ENCODE results near the gene UQCR11. TPM values are rescaled to one million over a fixed set of nuclear protein-coding genes. Genes with fewer than 3 reads are reported as not detected.

Gene UQCR11
- total RNA-seq, 2 experiments from 2014 or later, result 86.2 to 187 TPM

GRCh38 chr19:1582201-1582600 is 23.1 kb downstream of the UQCR11 start:
- Histone ChIP-seq H2AFZ (ENCODE audit: low read length) (no peak overlapping the region), H3K4me3 (ENCODE audit: low read depth, low read length, poor library complexity, severe bottlenecking) (no peak overlapping the region), H3K79me2 (ENCODE audit: insufficient read depth, low read depth, low read length) (peaks cover 12% of the 10 kb centered on the region), H3K9me2 (ENCODE audit: insufficient read depth, low read length) (no peaks in the 10 kb centered on the region), H4K20me1 (ENCODE audit: insufficient read depth, low read length) (no peaks in the 10 kb centered on the region), H3K9me3 (ENCODE audit: low read length) (no peaks in the 10 kb centered on the region), H3K4me1 (ENCODE audit: insufficient read depth, low read length, poor library complexity, severe bottlenecking) (no peaks in the 10 kb centered on the region), H3K4me2 (ENCODE audit: low read length) (no peak overlapping the region), H3K27ac (ENCODE audit: low read depth, low read length, poor library complexity, severe bottlenecking) (no peak overlapping the region), H3K36me3 (ENCODE audit: insufficient read depth, low read length) (peaks cover 88% of the 10 kb centered on the region)
- DNase-seq (ENCODE audit: low spot score), result no peak
- intact Hi-C loops (cut with micrococcal nuclease; ENCODE audit: unreplicated experiment), result no loop called here
- BruUV-seq (replicated peaks), result no TSS peak
- ChIA-PET CTCF (ENCODE audit: unreplicated experiment) (no interaction called here), POLR2A (no interaction called here)
- TF ChIP-seq, protein P1, sequence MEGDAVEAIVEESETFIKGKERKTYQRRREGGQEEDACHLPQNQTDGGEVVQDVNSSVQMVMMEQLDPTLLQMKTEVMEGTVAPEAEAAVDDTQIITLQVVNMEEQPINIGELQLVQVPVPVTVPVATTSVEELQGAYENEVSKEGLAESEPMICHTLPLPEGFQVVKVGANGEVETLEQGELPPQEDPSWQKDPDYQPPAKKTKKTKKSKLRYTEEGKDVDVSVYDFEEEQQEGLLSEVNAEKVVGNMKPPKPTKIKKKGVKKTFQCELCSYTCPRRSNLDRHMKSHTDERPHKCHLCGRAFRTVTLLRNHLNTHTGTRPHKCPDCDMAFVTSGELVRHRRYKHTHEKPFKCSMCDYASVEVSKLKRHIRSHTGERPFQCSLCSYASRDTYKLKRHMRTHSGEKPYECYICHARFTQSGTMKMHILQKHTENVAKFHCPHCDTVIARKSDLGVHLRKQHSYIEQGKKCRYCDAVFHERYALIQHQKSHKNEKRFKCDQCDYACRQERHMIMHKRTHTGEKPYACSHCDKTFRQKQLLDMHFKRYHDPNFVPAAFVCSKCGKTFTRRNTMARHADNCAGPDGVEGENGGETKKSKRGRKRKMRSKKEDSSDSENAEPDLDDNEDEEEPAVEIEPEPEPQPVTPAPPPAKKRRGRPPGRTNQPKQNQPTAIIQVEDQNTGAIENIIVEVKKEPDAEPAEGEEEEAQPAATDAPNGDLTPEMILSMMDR (conservative IDR thresholded peaks at IDR 0.05; ENCODE audit: low read length), result no peak
- TF ChIP-seq EZH2phosphoT487 (IDR thresholded peaks at IDR 0.05; ENCODE audit: borderline replicate concordance, low read depth, low read length), result no peak

DNA sequence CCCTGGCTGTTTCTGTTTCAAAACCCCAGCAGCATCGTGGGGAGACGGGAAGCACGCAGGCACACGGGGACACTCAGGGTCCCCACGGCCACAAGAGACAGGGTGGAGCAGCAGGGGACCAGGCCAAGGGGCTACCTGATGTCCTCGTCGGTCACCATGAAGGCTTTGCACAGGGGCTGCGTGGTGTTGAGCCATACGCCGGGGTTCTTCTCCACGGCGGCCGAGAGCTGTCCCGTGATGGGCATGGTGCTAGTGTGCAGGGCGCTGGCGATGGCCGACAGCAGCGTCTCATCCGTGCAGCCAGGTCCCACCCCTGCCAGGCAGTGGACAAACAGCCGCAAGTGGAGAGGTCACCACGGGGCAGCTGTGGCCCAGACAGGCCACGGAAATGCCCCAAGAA is 24.3 kb downstream of the UQCR11 start:
- Histone ChIP-seq H3K9me3 (ENCODE audit: low read length) (no peaks in the 10 kb centered on the region), H3K4me2 (ENCODE audit: low read length) (no peak overlapping the region), H3K9me2 (ENCODE audit: insufficient read depth, low read length) (no peaks in the 10 kb centered on the region), H4K20me1 (ENCODE audit: insufficient read depth, low read length) (no peaks in the 10 kb centered on the region), H3K4me3 (ENCODE audit: low read depth, low read length, poor library complexity, severe bottlenecking) (no peak overlapping the region), H3K36me3 (ENCODE audit: insufficient read depth, low read length) (peaks cover 93% of the 10 kb centered on the region), H3K4me1 (ENCODE audit: insufficient read depth, low read length, poor library complexity, severe bottlenecking) (no peaks in the 10 kb centered on the region), H3K79me2 (ENCODE audit: insufficient read depth, low read depth, low read length) (peaks cover 4% of the 10 kb centered on the region; the same call in 1 of the 2 replicates), H3K27ac (ENCODE audit: low read depth, low read length, poor library complexity, severe bottlenecking) (no peak overlapping the region), H2AFZ (ENCODE audit: low read length) (no peak overlapping the region)
- CTCF ChIA-PET (ENCODE audit: unreplicated experiment), result interaction anchor here (0.6 kb wide), 1 partner anchor 839 kb away, joined by 4 read pairs; no protein-coding TSS in a partner anchor
- TF ChIP-seq, protein P1 (conservative IDR thresholded peaks at IDR 0.05; ENCODE audit: low read length), result no peak
- no peak for TF ChIP-seq EZH2phosphoT487 (IDR thresholded peaks at IDR 0.05; ENCODE audit: borderline replicate concordance, low read depth, low read length)
- no TSS peak for BruUV-seq (replicated peaks)
- POLR2A ChIA-PET, result no interaction called here
- DNase-seq (ENCODE audit: low spot score), result no peak
- intact Hi-C loops (cut with micrococcal nuclease; ENCODE audit: unreplicated experiment), result no loop called here

DNA sequence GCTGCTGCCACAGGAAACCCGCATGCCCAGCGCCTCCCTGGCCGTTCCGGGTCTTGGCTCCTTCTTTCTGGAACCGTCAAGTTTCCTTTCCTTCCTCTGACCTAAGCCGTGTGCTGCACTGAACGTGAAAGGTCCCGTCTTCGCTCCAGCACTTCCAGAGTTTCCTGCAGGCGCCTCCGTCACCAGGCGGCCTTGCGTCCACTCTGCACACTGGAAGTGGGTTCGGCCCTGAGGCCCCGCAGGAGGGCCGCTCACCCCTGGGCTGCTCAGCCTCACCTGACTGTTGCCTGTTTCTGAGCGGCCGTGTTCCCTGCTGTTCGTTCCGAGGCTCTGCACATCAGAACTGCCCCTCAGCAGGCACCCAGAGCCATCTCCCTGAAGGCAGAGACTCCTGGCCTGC is 24.9 kb downstream of the UQCR11 start:
- Histone ChIP-seq H3K79me2 (ENCODE audit: insufficient read depth, low read depth, low read length) (no peaks in the 10 kb centered on the region), H3K27ac (ENCODE audit: low read depth, low read length, poor library complexity, severe bottlenecking) (no peak overlapping the region), H3K4me1 (ENCODE audit: insufficient read depth, low read length, poor library complexity, severe bottlenecking) (no peaks in the 10 kb centered on the region), H3K36me3 (ENCODE audit: insufficient read depth, low read length) (peaks cover 92% of the 10 kb centered on the region), H3K4me2 (ENCODE audit: low read length) (no peak overlapping the region), H3K4me3 (ENCODE audit: low read depth, low read length, poor library complexity, severe bottlenecking) (no peak overlapping the region), H3K9me3 (ENCODE audit: low read length) (no peaks in the 10 kb centered on the region), H3K9me2 (ENCODE audit: insufficient read depth, low read length) (no peaks in the 10 kb centered on the region), H2AFZ (ENCODE audit: low read length) (no peak overlapping the region), H4K20me1 (ENCODE audit: insufficient read depth, low read length) (no peaks in the 10 kb centered on the region)
- TF ChIP-seq, protein P1 (conservative IDR thresholded peaks at IDR 0.05; ENCODE audit: low read length), result no peak
- TF ChIP-seq EZH2phosphoT487 (IDR thresholded peaks at IDR 0.05; ENCODE audit: borderline replicate concordance, low read depth, low read length), result no peak
- POLR2A ChIA-PET, result no interaction called here
- intact Hi-C loops (cut with micrococcal nuclease; ENCODE audit: unreplicated experiment), result no loop called here
- no TSS peak for BruUV-seq (replicated peaks)
- CTCF ChIA-PET (ENCODE audit: unreplicated experiment), result no interaction called here
- no peak for DNase-seq (ENCODE audit: low spot score)
